ENCODE results near the gene EID2B. TPM values are rescaled to one million over a fixed set of nuclear protein-coding genes. Genes with fewer than 3 reads are reported as not detected.

EID2B gene
- total and polyA plus RNA-seq, 2 of the 8 experiments (the other 6 are each of a cell fraction or from before 2014, with no cell fraction given), result 2.1 to 2.4 TPM

GRCh38 chr19:39563408-39563807 lies 30.8 kb upstream of the EID2B start:
- no peak for FAIRE-seq
- peak overlapping the region; percentile 23; the same call in 1 of the 2 replicates for H2AFZ ChIP-seq (ENCODE audit: low read length)
- peak in 1 of 2 experiments; percentile 21 for DNase-seq (ENCODE audit: low read depth in 1 of 2, low spot score in 2 of 2)
- H3K56ac ChIP-seq (replicated peaks; ENCODE audit: insufficient read length, low read depth, low read length), result no peak overlapping the region
- H4K8ac ChIP-seq (ENCODE audit: extremely low read depth, insufficient read depth, low read length), result no peak overlapping the region
- no peak overlapping the region for H3K27ac ChIP-seq (ENCODE audit: low read depth, low read length)
- H3K4ac ChIP-seq (replicated peaks; ENCODE audit: insufficient read length, low read depth, low read length), result no peak overlapping the region
- H2BK15ac ChIP-seq (ENCODE audit: low read length), result no peak overlapping the region
- no peak overlapping the region for H4K91ac ChIP-seq (replicated peaks; ENCODE audit: insufficient read length, low read length)
- H3K4me3 ChIP-seq (ENCODE audit: extremely low read depth in 1 of 4, insufficient read depth in 2 of 4, low read depth in 3 of 4, low read length in 4 of 4), result no peak overlapping the region
- no peak overlapping the region for H3K14ac ChIP-seq (ENCODE audit: insufficient read length)
- H3K9ac ChIP-seq (replicated peaks in 1 of 4; ENCODE audit: extremely low read depth in 1 of 4, low read depth in 3 of 4, low read length in 3 of 4), result no peak overlapping the region; a peak in 1 of 7 replicates
- H3K4me2 ChIP-seq (ENCODE audit: insufficient read depth in 1 of 2, low read depth in 2 of 2, low read length in 2 of 2), result no peak overlapping the region
- no peak overlapping the region for H4K5ac ChIP-seq (ENCODE audit: insufficient read length, low read depth, low read length)
- H2AK5ac ChIP-seq (ENCODE audit: low read depth, low read length), result no peak overlapping the region
- H3K9me3 ChIP-seq (ENCODE audit: insufficient read depth in 2 of 2, low read depth in 1 of 2, low read length in 1 of 2), result no peaks in the 10 kb centered on the region
- TF ChIP-seq MAFK (IDR thresholded peaks at IDR 0.05; ENCODE audit: low read depth, low read length) (no peak), NRF1 (IDR thresholded peaks at IDR 0.05; ENCODE audit: low read depth, low read length) (no peak), SAP30 (IDR thresholded peaks at IDR 0.05; ENCODE audit: insufficient read depth, insufficient replicate concordance, low read length) (no peak), HDAC2 (IDR thresholded peaks at IDR 0.05; ENCODE audit: borderline replicate concordance in 1 of 2, low read depth in 2 of 2, low read length in 2 of 2) (no peak), CEBPB (IDR thresholded peaks at IDR 0.05; ENCODE audit: low read depth, low read length) (no peak), RXRA (IDR thresholded peaks at IDR 0.05; ENCODE audit: insufficient read depth, low read depth, low read length) (no peak), GTF2F1 (IDR thresholded peaks at IDR 0.05; ENCODE audit: borderline replicate concordance, low read depth, low read length) (no peak), POU5F1 (IDR thresholded peaks at IDR 0.05; ENCODE audit: low read depth, low read length) (no peak), TAF7 (optimal IDR thresholded peaks at IDR 0.05; ENCODE audit: borderline replicate concordance, low read depth, low read length) (no peak), CBX5 (IDR thresholded peaks at IDR 0.05; ENCODE audit: low read depth, low read length) (no peak), YY1 (IDR thresholded peaks at IDR 0.05; ENCODE audit: low read depth, low read length) (no peak)
- no peak overlapping the region for H3K18ac ChIP-seq (ENCODE audit: extremely low read depth, low read length)
- 87% methylated on average over 2 of the region's 2 CpGs; no CpG with 5 or more reads in 1 of the 2 experiments for WGBS, 2 experiments (ENCODE audit: extremely low coverage in 1 of 2, insufficient coverage in 1 of 2, insufficient read length in 1 of 2, insufficient replicate concordance in 2 of 2, low coverage in 1 of 2, low lambda C conversion rate in 2 of 2, missing lambda C conversion rate in 1 of 2)
- H3K79me2 ChIP-seq (ENCODE audit: control insufficient read depth in 1 of 2, insufficient read depth in 2 of 2, low read length in 2 of 2), result no peaks in the 10 kb centered on the region
- no peaks in the 10 kb centered on the region for H3K4me1 ChIP-seq (replicated peaks in 1 of 4; ENCODE audit: control insufficient read depth in 3 of 4, insufficient read depth in 4 of 4, low read length in 3 of 4)
- POLR2A ChIA-PET (ENCODE audit: partially characterized antibody), result interaction anchor here (0.7 kb wide), 1 partner anchor 132 kb away, joined by 3 read pairs; no protein-coding TSS in a partner anchor
- CTCF ChIA-PET (ENCODE audit: partially characterized antibody), result interaction anchor here (1.2 to 4.8 kb wide), 2 partner anchors 110 to 183 kb away, joined by 3 to 27 read pairs; no protein-coding TSS in a partner anchor
- no peak overlapping the region; the same call in 1 of the 2 replicates for H2BK12ac ChIP-seq (ENCODE audit: low read depth, low read length)
- H3K23me2 ChIP-seq (ENCODE audit: low read depth, low read length), result no peaks in the 10 kb centered on the region
- no peaks in the 10 kb centered on the region for H4K20me1 ChIP-seq (replicated peaks in 1 of 2; ENCODE audit: control insufficient read depth in 1 of 2, insufficient read depth in 2 of 2, low read length in 2 of 2)
- H3K79me1 ChIP-seq (ENCODE audit: low read depth, low read length), result no peaks in the 10 kb centered on the region
- H2BK120ac ChIP-seq (replicated peaks; ENCODE audit: low read depth, low read length), result no peak overlapping the region
- H3K27me3 ChIP-seq (replicated peaks in 1 of 4; ENCODE audit: control insufficient read depth in 3 of 4, extremely low read depth in 1 of 4, insufficient read depth in 3 of 4, low read length in 3 of 4), result no peaks in the 10 kb centered on the region; a peak in 1 of 7 replicates
- H2BK20ac ChIP-seq (ENCODE audit: low read length), result no peak overlapping the region
- no peaks in the 10 kb centered on the region for H3K36me3 ChIP-seq (ENCODE audit: control insufficient read depth in 2 of 4, insufficient read depth in 4 of 4, low read length in 3 of 4)
- no peak overlapping the region for H2BK5ac ChIP-seq (ENCODE audit: low read depth, low read length)
- no peak overlapping the region for H3K23ac ChIP-seq (ENCODE audit: insufficient read length)
